Astrocyte (in vitro differentiated cells and primary cell): ENCODE measurements around the gene GALR1.

Source experiments
- CTCF ChIP-seq: IDR thresholded peaks from 2 replicates; pipeline ENCODE4 v1.5.1; 2011; ENCODE audit warnings: low read depth, mild to moderate bottlenecking, inconsistent platforms, low read length, moderate library complexity; ENCODE audit not compliant: insufficient read depth
- EZH2 ChIP-seq: IDR thresholded peaks from 2 replicates; pipeline ENCODE4 v1.6.1; 2012; ENCODE audit warnings: mild to moderate bottlenecking, low read length, inconsistent platforms; ENCODE audit not compliant: insufficient read depth

GRCh38 chr18:77263466-77263763 is 13.8 kb downstream of the GALR1 start:
- TF ChIP-seq CTCF: no peak
- no peak for TF ChIP-seq EZH2
